Smooth muscle cell (in vitro differentiated cells): ENCODE results near the gene GNB3. TPM values are rescaled to one million over a fixed set of nuclear protein-coding genes. Genes with fewer than 3 reads are reported as not detected.

ENCODE experiments used
- DNase-seq: peaks from one replicate; lab custom pipeline; 2025; ENCODE audit not compliant: unreplicated experiment; lab: John Stamatoyannopoulos, UW
- H2AFZ ChIP-seq: fragments of 200-600 bp; sonication (generic); 2 replicates; pipeline ENCODE4 v1.6.0; 2016; ENCODE audit warnings: antibody characterized with exemption, low read depth, mild to moderate bottlenecking
- H3F3A ChIP-seq: fragments of 200-600 bp; sonication (generic); 2 replicates; pipeline ENCODE4 v1.6.0; 2017; ENCODE audit warnings: antibody characterized with exemption, low read depth
- H3K27ac ChIP-seq: fragments of 200-600 bp; sonication (generic); 2 replicates; pipeline ENCODE4 v1.5.1; 2016; ENCODE audit warnings: low read depth, mild to moderate bottlenecking
- H3K27me3 ChIP-seq: fragments of 200-600 bp; sonication (generic); 2 replicates; pipeline ENCODE4 v1.6.1; 2016; ENCODE audit warnings: low read depth, mild to moderate bottlenecking
- H3K36me3 ChIP-seq: fragments of 200-600 bp; sonication (generic); 2 replicates; pipeline ENCODE4 v1.5.1; 2016; ENCODE audit warnings: low read depth
- H3K4me1 ChIP-seq: fragments of 200-600 bp; sonication (generic); 2 replicates; pipeline ENCODE4 v1.5.1; 2016; ENCODE audit warnings: low read depth
- H3K4me2 ChIP-seq: fragments of 200-600 bp; sonication (generic); 2 replicates; pipeline ENCODE4 v1.6.0; 2016; ENCODE audit warnings: mild to moderate bottlenecking
- H3K4me3 ChIP-seq: fragments of 200-600 bp; sonication (generic); 2 replicates; pipeline ENCODE4 v1.5.1; 2016; ENCODE audit warnings: mild to moderate bottlenecking
- H3K79me2 ChIP-seq: fragments of 200-600 bp; sonication (generic); 2 replicates; pipeline ENCODE4 v1.6.0; 2016; ENCODE audit warnings: low read depth, mild to moderate bottlenecking
- H3K9ac ChIP-seq: fragments of 200-600 bp; sonication (generic); 2 replicates; pipeline ENCODE4 v1.6.0; 2016; ENCODE audit warnings: low read depth
- H3K9me3 ChIP-seq: fragments of 200-600 bp; sonication (generic); replicated peaks from 2 replicates; pipeline ENCODE4 v1.5.1; 2016; ENCODE audit warnings: low read depth
- H4K20me1 ChIP-seq: fragments of 200-600 bp; sonication (generic); 2 replicates; pipeline ENCODE4 v1.6.0; 2016; ENCODE audit warnings: low read depth
- CTCF ChIP-seq: fragments of 200-600 bp; sonication (generic); IDR thresholded peaks from 2 replicates; pipeline ENCODE4 v1.5.1; 2017; ENCODE audit warnings: borderline replicate concordance, mild to moderate bottlenecking, antibody characterized with exemption; ENCODE audit not compliant: insufficient read depth, poor library complexity, severe bottlenecking
- WGBS: methylation state at CpG from one replicate; pipeline ENCODE4 v1.1.7; 2016; ENCODE audit warnings: low lambda C conversion rate; 5-methylcytosine and 5-hydroxymethylcytosine counted together
- polyA plus RNA-seq: library from polyadenylated mRNA; unstranded; fragments of >200 nt; fragmentation: Nextera tagmentation; extraction: Ambion mirVana; gene quantifications from 2 replicates; pipeline ENCODE4 v1.2.1, GENCODE V29; 2016
- total RNA-seq: library from RNA; depleted of rRNA; stranded (reverse); fragments of >200 nt; gene quantifications from 2 replicates; pipeline ENCODE4 v1.2.3, GENCODE V29; 2014

The GNB3 gene
- total and polyA plus RNA-seq, 2 experiments from 2014 or later = 6.2 to 6.3 TPM

GRCh38 chr12:6826734-6827436, 13.8 kb upstream of the GNB3 start:
- no peak overlapping the region for H2AFZ ChIP-seq
- TF ChIP-seq CTCF = no peak
- H3K4me3 ChIP-seq = no peak overlapping the region
- H3K36me3 ChIP-seq = no peaks in the 10 kb centered on the region
- H3K4me1 ChIP-seq = peaks cover 19% of the 10 kb centered on the region
- H4K20me1 ChIP-seq = peaks cover 10% of the 10 kb centered on the region
- H3F3A ChIP-seq = no peaks in the 10 kb centered on the region
- no peaks in the 10 kb centered on the region for H3K9me3 ChIP-seq
- H3K9ac ChIP-seq = no peak overlapping the region
- 90% methylated on average over 20 of the region's 22 CpGs for WGBS
- H3K4me2 ChIP-seq = peak overlapping the region; percentile 42
- H3K27ac ChIP-seq = no peak overlapping the region
- H3K79me2 ChIP-seq = peaks cover 10% of the 10 kb centered on the region
- H3K27me3 ChIP-seq = peaks cover 5% of the 10 kb centered on the region
- no peak for DNase-seq

DNA sequence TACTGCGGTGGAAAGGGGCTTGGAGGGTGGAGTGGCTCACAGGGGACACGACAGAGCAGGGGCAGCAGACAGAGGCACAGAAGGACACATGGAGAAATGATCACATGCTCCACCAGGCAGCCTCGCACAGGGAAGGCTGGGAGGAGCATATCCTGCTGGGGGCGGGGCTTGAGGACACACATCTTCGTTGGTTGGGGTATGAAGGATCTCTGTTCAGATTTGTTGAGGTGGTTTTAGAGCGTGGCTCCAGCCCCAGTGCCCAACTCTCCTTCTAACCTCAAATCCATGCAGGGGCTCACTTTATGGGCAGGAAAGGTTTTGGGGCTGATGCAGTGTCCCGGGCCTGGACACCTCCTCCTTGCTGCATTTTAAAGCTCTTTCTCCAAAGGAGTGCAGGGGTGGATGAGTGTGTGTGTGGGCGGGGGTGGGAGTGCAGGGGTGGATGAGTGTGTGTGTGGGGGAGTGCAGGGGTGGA, 13.3 kb upstream of the GNB3 start:
- TF ChIP-seq CTCF = no peak
- Histone ChIP-seq H3K4me3 (peak overlapping the region; percentile 90), H3K27ac (no peak overlapping the region), H3K9ac (no peak overlapping the region), H3K4me2 (peak overlapping the region; percentile 42), H3K36me3 (no peaks in the 10 kb centered on the region), H4K20me1 (peaks cover 10% of the 10 kb centered on the region), H2AFZ (no peak overlapping the region), H3K9me3 (no peaks in the 10 kb centered on the region), H3K27me3 (peaks cover 5% of the 10 kb centered on the region), H3K79me2 (peaks cover 10% of the 10 kb centered on the region), H3K4me1 (peaks cover 16% of the 10 kb centered on the region), H3F3A (no peaks in the 10 kb centered on the region)
- DNase-seq = peak; percentile 51
- WGBS = 3% methylated on average over 8 of the region's 8 CpGs

DNA sequence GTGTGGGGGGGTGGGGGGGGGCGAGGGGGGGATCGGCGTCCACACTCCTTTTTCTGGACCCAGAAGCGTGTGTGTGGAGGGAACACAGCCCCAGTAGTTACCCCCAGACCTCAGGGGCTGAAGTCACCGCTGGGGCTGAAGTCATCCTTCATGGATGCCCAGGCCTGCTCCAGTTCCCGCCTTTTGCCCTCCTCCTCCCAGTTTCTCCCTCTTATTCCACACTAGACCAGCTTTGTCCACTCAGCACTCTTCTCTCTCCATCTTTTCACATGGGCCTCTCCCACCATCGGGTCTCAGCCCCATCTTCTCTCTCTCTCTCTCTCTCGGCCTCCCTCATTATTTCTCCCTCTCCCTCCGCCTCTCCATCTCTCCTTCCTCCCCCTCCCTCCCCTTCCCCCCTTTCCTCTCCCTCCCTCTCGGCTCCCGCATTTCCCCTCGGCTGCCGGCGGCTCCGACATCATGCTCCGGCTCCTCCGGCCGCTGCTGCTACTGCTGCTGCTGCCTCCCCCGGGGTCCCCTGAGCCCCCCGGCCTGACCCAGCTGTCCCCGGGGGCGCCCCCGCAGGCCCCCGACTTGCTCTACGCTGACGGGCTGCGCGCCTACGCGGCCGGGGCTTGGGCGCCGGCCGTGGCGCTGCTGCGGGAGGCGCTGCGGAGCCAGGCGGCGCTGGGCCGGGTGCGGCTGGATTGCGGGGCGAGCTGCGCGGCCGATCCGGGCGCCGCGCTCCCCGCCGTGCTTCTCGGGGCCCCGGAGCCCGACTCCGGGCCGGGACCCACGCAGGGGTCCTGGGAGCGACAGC, 12.5 kb upstream of the GNB3 start, which contains the start of gene P3H3:
P3H3 (plus strand) TSS at position 426 of the 799 bp plus-strand sequence; CDS start at position 460, 34 bp downstream.
- peak; percentile 2 for TF ChIP-seq CTCF
- peaks cover 14% of the 10 kb centered on the region for H3K4me1 ChIP-seq
- H3K79me2 ChIP-seq = peaks cover 10% of the 10 kb centered on the region
- peak within 1 kb of the TSS; percentile 76 for H2AFZ ChIP-seq
- H3K9me3 ChIP-seq = no peaks in the 10 kb centered on the region
- peak within 1 kb of the TSS; percentile 70 for H3K27ac ChIP-seq
- 3% methylated on average over 36 of the region's 60 CpGs for WGBS
- no peaks in the 10 kb centered on the region for H3K36me3 ChIP-seq
- peak within 1 kb of the TSS; percentile 97 for H3K4me2 ChIP-seq
- peak within 1 kb of the TSS; percentile 90 for H3K4me3 ChIP-seq
- peak within 1 kb of the TSS; percentile 91 for H3K9ac ChIP-seq
- H3F3A ChIP-seq = no peaks in the 10 kb centered on the region
- no peaks in the 10 kb centered on the region for H3K27me3 ChIP-seq
- H4K20me1 ChIP-seq = peaks cover 10% of the 10 kb centered on the region
- no peak for DNase-seq
